GM23338 (cell line): ENCODE results near the gene LACRT. TPM values are rescaled to one million over a fixed set of nuclear protein-coding genes. Genes with fewer than 3 reads are reported as not detected.

Experiments used
- ATAC-seq: fragments of 200-7000 bp; cut with Tn5 transposase; 3 replicates; pipeline ENCODE4 v1.9.1; 2020
- DNase-seq: peaks from one replicate; pipeline ENCODE4 v3.0.0-alpha.2; 2015; ENCODE audit warnings: low spot score
- H2AFZ ChIP-seq: fragments of 200-600 bp; sonication (generic); 2 replicates; pipeline ENCODE4 v1.8.0; 2016; ENCODE audit warnings: antibody characterized with exemption, mild to moderate bottlenecking, moderate library complexity
- H3F3A ChIP-seq: fragments of 200-600 bp; sonication (generic); replicated peaks from 2 replicates; pipeline ENCODE4 v1.8.0; 2017; ENCODE audit warnings: antibody characterized with exemption, mixed run types, low read depth
- H3K27ac ChIP-seq: fragments of 200-600 bp; sonication (generic); 2 replicates; pipeline ENCODE4 v1.6.1; 2016; ENCODE audit warnings: low read depth
- H3K27me3 ChIP-seq: fragments of 200-600 bp; sonication (generic); 2 replicates; pipeline ENCODE4 v1.8.0; 2016; ENCODE audit warnings: mild to moderate bottlenecking, mixed run types, moderate library complexity; ENCODE audit not compliant: insufficient read depth
- H3K36me3 ChIP-seq: fragments of 200-600 bp; sonication (generic); 2 replicates; pipeline ENCODE4 v1.8.0; 2016; ENCODE audit warnings: mild to moderate bottlenecking; ENCODE audit not compliant: insufficient read depth
- H3K4me1 ChIP-seq: fragments of 200-600 bp; sonication (generic); 2 replicates; pipeline ENCODE4 v1.8.0; 2016; ENCODE audit warnings: mild to moderate bottlenecking, moderate library complexity; ENCODE audit not compliant: insufficient read depth
- H3K4me2 ChIP-seq: fragments of 200-600 bp; sonication (generic); 2 replicates; pipeline ENCODE4 v1.7.1; 2017; ENCODE audit warnings: mixed run types
- H3K4me3 ChIP-seq: fragments of 200-600 bp; sonication (generic); 2 replicates; pipeline ENCODE4 v1.6.1; 2016; ENCODE audit warnings: mixed run types
- H3K79me2 ChIP-seq: fragments of 200-600 bp; sonication (generic); replicated peaks from 2 replicates; pipeline ENCODE4 v1.8.0; 2017; ENCODE audit warnings: mild to moderate bottlenecking; ENCODE audit not compliant: insufficient read depth
- H3K9me2 ChIP-seq: fragments of 200-600 bp; sonication (generic); 2 replicates; pipeline ENCODE4 v1.8.0; 2017; ENCODE audit not compliant: insufficient read depth
- H4K20me1 ChIP-seq: fragments of 200-600 bp; sonication (generic); replicated peaks from 2 replicates; pipeline ENCODE4 v1.8.0; 2017; ENCODE audit warnings: mild to moderate bottlenecking; ENCODE audit not compliant: insufficient read depth
- H3K27ac Mint-ChIP-seq: 2 replicates; pipeline ENCODE4 v1.8.0; 2020; ENCODE audit warnings: inconsistent platforms, mild to moderate bottlenecking, moderate library complexity, mixed read lengths
- H3K27me3 Mint-ChIP-seq: 3 replicates; pipeline ENCODE4 v1.8.0; 2022; ENCODE audit warnings: low read depth, mild to moderate bottlenecking, moderate library complexity, mixed read lengths, inconsistent platforms; ENCODE audit not compliant: insufficient read depth, poor library complexity
- H3K36me3 Mint-ChIP-seq: 3 replicates; pipeline ENCODE4 v1.8.0; 2021; ENCODE audit warnings: low read depth, mild to moderate bottlenecking, inconsistent platforms, moderate library complexity, mixed read lengths
- H3K4me1 Mint-ChIP-seq: 3 replicates; pipeline ENCODE4 v1.8.0; 2020; ENCODE audit warnings: mild to moderate bottlenecking, inconsistent platforms, mixed read lengths
- H3K4me3 Mint-ChIP-seq: 3 replicates; pipeline ENCODE4 v1.8.0; 2021; ENCODE audit warnings: moderate library complexity, mild to moderate bottlenecking, inconsistent platforms, mixed read lengths
- H3K9me3 Mint-ChIP-seq: 3 replicates; pipeline ENCODE4 v1.8.0; 2020; ENCODE audit warnings: moderate library complexity, mild to moderate bottlenecking, inconsistent platforms, mixed read lengths
- POLR2AphosphoS5 ChIP-seq: IDR thresholded peaks from 2 replicates; pipeline ENCODE4 v1.6.1; 2016; ENCODE audit warnings: antibody characterized with exemption, low read depth
- polyA plus RNA-seq: library from polyadenylated mRNA; unstranded; fragments of >200 nt; fragmentation: Nextera tagmentation; extraction: Ambion mirVana; gene quantifications from 2 replicates; pipeline ENCODE4 v1.2.1, GENCODE V29; 2016
- total RNA-seq: library from RNA; depleted of rRNA; stranded (reverse); fragments of >200 nt; shearing (Covaris generic); gene quantifications from 2 replicates; pipeline ENCODE4 v1.2.3, GENCODE V29; 2014
- TF ChIP-seq, protein P1 (sequence below), 2 experiments: fragments of 200-600 bp in 1 of 2; sonication (generic) in 1 of 2; conservative IDR thresholded peaks; 2 replicates each; pipeline versions ENCODE4 v1.5.1 to v1.6.1; 2016 to 2017; ENCODE audit warnings: antibody characterized with exemption in 2 of 2, low read depth in 2 of 2, mild to moderate bottlenecking in 2 of 2, moderate library complexity in 1 of 2
- TF ChIP-seq, protein P2 (sequence below): fragments of 250-450 bp; sonication (Bioruptor Pico); IDR thresholded peaks from 2 replicates; pipeline ENCODE4 v1.5.0; 2020; ENCODE audit warnings: mild to moderate bottlenecking, moderate library complexity

The LACRT gene
- total and polyA plus RNA-seq, 2 experiments from 2014 or later: not detected

DNA sequence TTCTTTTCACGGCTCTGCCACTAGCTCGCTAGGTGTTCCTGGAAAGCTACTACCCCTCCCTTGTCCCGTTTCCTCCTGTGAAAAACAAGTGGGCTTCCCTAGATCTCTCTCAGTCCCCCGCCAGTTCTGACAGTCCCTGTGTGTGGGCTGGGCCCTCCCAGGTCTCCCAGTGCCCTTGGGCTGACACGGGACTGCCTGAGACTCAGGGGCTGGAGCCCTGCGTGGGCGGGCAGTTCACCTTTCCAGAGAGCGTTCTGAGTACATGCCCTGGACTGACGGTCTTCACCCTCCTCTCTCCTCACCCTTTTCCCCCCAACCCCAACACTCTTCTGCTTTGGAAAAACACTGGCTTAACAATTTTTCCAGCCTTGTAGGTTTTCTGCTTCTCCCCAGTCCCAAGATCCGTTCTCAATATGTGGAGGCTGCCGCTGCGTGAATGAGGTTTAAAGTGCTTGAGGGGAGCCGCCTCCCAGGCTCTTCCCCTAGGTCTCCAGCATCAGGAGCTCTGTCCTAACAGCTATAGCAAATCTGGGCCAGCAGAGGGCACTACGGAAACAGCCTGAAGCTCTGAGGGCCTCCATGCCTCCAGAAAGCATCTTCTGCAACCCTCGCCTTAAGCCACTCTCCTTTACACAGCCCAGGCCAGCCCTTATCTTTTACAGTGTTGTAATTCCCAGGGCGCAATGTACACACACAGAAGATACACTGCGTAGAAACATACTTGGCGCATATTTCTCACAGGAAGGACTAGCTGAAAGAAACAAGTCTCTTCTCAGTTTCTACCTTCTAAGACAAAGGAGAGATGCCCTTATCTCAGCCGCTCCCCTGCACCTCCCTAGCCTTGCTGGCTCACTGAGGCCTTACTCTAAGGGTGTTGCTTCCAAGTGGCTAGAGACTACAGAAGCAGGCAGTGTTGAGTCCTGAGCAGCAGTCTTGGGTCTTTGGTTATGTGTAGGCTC is 23.9 kb upstream of the LACRT start:
- H3K27ac Mint-ChIP-seq: no peak overlapping the region; the same call in 1 of the 2 replicates
- Histone ChIP-seq H4K20me1 (no peaks in the 10 kb centered on the region), H3K27ac (no peak overlapping the region), H3K4me2 (peak overlapping the region; percentile 63), H2AFZ (peak overlapping the region; percentile 96), H3K79me2 (no peaks in the 10 kb centered on the region), H3K4me3 (peak overlapping the region; percentile 41), H3K4me1 (no peaks in the 10 kb centered on the region), H3K27me3 (no peaks in the 10 kb centered on the region), H3K36me3 (no peaks in the 10 kb centered on the region), H3F3A (no peaks in the 10 kb centered on the region), H3K9me2 (0 out of 2 replicates have a peak, but pooled peaks cover 5% of the 10 kb centered on the region)
- peaks cover 5% of the 10 kb centered on the region for H3K27me3 Mint-ChIP-seq
- H3K4me3 Mint-ChIP-seq: peak overlapping the region; percentile 30; the same call in 2 of the 3 replicates
- peak; percentile 96 for ATAC-seq
- H3K9me3 Mint-ChIP-seq: no peaks in the 10 kb centered on the region; the same call in 2 of the 3 replicates
- no peaks in the 10 kb centered on the region for H3K36me3 Mint-ChIP-seq
- peaks cover 10% of the 10 kb centered on the region; the same call in 2 of the 3 replicates for H3K4me1 Mint-ChIP-seq
- no peak for TF ChIP-seq POLR2AphosphoS5
- TF ChIP-seq, protein P1, sequence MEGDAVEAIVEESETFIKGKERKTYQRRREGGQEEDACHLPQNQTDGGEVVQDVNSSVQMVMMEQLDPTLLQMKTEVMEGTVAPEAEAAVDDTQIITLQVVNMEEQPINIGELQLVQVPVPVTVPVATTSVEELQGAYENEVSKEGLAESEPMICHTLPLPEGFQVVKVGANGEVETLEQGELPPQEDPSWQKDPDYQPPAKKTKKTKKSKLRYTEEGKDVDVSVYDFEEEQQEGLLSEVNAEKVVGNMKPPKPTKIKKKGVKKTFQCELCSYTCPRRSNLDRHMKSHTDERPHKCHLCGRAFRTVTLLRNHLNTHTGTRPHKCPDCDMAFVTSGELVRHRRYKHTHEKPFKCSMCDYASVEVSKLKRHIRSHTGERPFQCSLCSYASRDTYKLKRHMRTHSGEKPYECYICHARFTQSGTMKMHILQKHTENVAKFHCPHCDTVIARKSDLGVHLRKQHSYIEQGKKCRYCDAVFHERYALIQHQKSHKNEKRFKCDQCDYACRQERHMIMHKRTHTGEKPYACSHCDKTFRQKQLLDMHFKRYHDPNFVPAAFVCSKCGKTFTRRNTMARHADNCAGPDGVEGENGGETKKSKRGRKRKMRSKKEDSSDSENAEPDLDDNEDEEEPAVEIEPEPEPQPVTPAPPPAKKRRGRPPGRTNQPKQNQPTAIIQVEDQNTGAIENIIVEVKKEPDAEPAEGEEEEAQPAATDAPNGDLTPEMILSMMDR (conservative IDR thresholded peaks at IDR 0.05; ENCODE audit: low read depth in 2 of 2): peak; percentile 82 to 88
- TF ChIP-seq, protein P2, sequence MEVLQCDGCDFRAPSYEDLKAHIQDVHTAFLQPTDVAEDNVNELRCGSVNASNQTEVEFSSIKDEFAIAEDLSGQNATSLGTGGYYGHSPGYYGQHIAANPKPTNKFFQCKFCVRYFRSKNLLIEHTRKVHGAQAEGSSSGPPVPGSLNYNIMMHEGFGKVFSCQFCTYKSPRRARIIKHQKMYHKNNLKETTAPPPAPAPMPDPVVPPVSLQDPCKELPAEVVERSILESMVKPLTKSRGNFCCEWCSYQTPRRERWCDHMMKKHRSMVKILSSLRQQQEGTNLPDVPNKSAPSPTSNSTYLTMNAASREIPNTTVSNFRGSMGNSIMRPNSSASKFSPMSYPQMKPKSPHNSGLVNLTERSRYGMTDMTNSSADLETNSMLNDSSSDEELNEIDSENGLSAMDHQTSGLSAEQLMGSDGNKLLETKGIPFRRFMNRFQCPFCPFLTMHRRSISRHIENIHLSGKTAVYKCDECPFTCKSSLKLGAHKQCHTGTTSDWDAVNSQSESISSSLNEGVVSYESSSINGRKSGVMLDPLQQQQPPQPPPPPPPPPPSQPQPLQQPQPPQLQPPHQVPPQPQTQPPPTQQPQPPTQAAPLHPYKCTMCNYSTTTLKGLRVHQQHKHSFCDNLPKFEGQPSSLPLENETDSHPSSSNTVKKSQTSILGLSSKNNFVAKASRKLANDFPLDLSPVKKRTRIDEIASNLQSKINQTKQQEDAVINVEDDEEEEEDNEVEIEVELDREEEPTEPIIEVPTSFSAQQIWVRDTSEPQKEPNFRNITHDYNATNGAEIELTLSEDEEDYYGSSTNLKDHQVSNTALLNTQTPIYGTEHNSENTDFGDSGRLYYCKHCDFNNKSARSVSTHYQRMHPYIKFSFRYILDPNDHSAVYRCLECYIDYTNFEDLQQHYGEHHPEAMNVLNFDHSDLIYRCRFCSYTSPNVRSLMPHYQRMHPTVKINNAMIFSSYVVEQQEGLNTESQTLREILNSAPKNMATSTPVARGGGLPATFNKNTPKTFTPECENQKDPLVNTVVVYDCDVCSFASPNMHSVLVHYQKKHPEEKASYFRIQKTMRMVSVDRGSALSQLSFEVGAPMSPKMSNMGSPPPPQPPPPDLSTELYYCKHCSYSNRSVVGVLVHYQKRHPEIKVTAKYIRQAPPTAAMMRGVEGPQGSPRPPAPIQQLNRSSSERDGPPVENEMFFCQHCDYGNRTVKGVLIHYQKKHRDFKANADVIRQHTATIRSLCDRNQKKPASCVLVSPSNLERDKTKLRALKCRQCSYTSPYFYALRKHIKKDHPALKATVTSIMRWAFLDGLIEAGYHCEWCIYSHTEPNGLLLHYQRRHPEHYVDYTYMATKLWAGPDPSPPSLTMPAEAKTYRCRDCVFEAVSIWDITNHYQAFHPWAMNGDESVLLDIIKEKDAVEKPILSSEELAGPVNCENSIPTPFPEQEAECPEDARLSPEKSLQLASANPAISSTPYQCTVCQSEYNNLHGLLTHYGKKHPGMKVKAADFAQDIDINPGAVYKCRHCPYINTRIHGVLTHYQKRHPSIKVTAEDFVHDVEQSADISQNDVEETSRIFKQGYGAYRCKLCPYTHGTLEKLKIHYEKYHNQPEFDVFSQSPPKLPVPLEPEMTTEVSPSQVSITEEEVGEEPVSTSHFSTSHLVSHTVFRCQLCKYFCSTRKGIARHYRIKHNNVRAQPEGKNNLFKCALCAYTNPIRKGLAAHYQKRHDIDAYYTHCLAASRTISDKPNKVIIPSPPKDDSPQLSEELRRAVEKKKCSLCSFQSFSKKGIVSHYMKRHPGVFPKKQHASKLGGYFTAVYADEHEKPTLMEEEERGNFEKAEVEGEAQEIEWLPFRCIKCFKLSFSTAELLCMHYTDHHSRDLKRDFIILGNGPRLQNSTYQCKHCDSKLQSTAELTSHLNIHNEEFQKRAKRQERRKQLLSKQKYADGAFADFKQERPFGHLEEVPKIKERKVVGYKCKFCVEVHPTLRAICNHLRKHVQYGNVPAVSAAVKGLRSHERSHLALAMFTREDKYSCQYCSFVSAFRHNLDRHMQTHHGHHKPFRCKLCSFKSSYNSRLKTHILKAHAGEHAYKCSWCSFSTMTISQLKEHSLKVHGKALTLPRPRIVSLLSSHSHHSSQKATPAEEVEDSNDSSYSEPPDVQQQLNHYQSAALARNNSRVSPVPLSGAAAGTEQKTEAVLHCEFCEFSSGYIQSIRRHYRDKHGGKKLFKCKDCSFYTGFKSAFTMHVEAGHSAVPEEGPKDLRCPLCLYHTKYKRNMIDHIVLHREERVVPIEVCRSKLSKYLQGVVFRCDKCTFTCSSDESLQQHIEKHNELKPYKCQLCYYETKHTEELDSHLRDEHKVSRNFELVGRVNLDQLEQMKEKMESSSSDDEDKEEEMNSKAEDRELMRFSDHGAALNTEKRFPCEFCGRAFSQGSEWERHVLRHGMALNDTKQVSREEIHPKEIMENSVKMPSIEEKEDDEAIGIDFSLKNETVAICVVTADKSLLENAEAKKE: peak; percentile 64; the same call in 1 of the 2 replicates
- DNase-seq: peak; percentile 89
